Measurements from ENCODE around the gene WIPI1.
"Not testable (repeated sequence)": the region's sequence is repeated elsewhere in the genome, so short reads cannot be mapped to it uniquely, and the experiment has no call there.

WIPI1 gene

DNA sequence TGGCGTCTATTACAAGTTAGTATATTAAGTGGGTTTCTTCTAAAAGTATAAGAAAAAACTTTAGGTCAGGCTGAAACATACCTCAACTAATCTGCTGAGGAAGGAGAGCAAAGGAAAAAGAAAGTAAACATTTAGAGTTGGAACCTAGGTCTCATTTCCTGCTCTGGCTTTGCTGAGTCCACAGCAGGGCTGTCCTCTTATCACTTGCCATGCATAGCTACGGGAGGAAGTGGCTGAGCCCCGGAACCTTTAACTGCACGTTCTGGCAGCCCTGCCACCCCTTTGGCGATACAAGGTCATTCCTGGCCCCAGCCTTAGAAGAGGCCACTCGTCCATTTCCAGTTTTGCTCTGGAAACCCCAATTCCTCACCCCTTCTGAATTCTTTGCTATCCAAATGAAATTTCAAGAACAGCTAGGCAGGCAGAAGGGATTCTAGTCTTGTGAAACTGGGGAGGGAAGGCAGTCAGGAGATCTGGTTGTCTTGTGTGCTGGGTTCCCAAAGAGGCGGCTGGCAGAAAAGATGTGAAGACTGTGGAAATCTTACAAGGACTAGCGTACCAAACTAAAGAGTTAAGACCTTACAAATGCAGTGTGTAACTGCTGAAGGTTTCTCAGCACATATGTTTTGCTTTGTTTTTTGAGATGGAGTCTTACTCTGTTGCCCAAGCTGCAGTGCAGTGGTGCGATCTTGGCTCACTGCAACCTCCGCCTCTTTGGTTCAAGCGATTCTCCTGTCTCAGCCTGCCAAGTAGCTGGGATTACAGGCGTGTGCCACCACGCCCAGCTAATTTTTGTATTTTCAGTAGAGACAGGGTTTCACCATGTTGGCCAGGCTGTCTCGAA is 19.1 kb downstream of the WIPI1 start:
- no peak for DNase-seq

DNA sequence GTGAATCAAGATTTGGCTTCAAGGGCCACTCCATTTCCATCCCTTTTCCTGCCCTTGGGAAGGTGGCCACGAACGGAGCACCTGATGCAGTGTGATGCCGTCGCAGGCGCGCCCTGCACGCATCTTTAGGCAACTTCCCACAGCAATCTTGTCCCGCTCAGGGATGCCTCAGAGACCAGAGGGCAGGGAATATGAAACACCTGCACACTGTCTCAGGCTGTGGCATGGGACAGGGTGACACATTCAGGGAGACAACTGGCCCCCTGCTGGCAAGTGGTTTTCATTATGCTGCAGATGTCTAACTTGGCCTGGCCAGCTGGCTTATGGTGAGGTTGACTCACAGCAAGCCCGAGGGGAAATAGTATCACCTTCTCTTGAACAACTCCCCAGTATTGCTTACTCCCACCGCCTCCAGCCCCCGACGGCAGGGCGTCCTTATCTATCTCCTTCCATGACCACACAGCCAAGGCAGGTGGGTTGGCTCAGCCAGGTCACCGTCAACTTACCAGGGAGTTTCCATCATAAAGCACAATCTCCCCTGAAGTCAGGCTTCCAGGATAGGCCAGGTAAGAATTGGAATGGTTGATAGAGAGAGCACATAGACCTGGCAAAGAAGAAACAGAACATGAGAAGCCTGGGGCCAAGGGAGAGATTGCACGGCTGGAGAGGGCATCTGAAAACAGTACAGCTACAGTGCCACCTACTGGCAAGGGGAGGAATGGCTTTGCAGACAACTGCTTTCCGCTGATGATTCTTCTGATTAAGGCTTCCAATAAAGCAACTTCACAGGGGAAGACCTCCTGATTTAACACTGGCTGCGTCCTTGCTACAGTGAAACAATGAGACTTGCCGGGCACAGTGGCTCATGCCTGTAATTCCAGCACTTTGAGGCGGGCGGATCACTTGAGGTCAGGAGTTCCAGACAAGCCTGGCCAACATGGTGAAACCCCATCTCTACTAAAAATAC is 21.1 kb downstream of the WIPI1 start:
- DNase-seq, result peak; percentile 55 to 63

GRCh38 chr17:68435361-68435760 is 21.9 kb downstream of the WIPI1 start:
- DNase-seq, result no peak

DNA sequence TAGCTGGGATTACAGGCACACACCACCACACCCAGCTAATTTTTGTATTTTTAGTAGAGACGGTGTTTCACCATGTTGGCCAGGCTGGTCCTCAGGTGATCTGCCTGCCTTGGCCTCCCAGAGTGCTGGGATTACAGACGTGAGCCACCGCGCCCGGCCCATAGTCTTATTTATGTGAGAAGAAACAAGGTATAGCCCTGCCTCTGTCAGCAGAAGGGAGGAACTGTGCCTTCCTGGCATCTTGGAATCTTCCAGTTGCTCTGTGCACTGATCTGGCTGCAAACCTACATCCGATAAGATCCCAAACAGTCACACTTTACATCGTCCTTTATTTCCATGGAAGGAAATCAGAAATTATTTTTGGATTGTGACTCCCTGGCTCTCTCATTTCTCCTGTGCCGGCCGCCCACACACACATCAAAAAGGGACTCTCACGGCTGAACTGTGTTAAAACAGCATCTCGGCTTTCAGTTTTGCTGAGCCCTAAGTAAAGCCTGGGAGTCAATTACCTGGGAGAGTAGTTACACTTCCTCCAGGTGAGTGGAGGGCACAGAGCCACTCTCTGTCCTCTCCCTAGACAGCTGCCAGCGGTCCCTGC is 23.3 kb downstream of the WIPI1 start:
- DNase-seq, result no peak

DNA sequence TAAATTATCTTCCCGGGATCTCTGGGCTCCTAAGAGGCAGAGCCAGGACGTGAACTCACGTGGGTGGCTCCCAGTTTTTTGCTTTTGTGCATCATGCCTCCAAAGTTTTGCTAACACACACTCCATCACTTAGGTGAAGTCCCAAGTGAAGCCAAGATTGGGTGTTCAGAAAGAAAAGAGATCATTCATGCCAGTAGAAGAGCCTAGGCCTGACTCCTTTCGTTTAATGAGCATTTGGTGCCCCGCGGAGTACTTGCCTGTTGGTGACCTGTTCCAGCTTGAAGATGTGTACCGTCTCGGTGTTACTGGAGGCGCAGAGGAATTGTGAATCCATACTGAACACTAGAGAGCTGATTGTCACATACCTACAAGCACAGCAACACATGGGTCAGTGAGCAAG is 24.1 kb downstream of the WIPI1 start:
- DNase-seq, result no peak

DNA sequence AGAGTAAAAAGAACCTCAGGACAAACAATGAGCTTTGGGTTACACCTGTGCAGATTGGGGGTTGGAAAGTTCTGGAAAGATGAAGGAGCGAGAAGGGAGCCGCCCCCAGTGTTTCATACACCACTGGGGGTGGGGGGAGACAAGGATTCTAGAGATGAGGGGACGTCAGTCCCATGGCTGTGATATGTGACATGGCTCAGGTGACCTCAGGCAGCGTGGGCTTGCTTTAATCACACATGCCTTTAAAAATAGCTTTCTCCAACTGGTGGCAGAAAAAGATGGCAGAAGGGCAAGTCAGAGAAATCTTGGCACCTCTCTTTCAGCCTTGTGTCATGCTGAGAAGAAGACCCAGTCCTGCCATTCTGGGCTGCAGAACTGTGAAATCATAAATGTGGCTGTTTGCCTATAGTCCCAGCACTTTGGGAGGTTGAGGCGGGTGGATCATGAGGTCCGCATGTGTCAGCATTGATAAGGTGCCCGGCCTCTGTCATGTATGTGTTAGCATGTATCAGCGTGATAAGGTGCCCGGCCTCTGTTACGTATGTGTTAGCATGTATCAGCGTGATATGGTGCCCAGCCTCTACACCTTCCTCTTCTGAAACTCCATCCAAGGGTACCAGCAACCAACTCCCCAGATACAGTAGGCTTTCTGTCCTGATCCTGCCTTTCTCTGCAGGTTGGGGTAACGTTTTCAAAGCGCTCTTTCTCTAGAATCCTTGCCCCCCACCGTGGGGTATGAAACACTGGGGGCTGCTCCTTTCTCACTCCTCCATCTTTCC is 25.0 kb downstream of the WIPI1 start:
- no peak for DNase-seq

- DNase-seq, result no peak
Observed at GRCh38 chr17:68431661-68432071, 25.6 kb downstream of the WIPI1 start.

DNA sequence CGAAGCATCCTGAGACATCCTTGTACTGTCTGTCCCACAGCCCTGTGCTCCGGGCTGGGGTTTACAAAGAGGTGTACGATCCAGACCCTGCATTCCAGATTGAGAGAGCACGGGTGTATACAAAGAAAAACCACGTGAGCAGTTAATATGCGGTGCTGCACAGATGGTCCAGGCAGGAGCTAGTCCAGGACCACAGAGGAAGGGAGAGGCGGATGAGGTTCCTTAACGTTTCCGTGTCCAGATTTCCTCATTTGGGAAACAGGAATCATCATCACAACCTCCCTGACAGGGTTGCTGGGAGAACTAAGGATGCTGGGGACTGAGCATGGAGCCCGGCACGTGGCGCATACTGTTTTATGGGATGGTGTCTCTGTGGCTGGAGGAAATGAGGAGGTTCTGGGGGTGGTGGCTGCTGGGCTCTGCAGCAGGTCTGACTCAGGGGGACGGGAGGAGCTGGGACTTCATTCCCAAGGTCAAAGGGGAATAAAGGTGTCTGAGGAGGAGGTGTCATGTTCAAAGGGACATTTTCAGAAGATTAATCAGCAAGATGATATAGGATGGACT is 26.2 kb downstream of the WIPI1 start:
- no peak for DNase-seq

DNA sequence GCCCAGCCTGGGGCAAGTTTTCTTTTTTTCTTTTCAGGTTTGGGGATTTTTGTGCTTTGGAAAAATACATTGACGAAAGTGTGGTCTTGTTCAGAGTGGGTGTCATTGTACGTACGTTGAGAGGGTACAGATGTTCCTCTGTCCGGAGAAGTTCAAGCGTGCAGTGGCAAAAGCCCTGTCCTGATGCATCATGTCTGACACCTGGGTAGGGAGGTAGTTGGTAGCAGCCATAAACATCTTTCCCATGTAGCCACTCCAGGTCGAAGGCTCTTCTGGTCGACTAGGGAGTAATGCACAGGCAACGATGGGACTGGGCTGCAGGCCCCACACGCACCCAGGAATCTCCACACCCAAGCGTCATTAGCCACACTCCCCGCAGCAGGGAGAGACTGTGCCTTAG is 27.4 kb downstream of the WIPI1 start:
- no peak for DNase-seq

DNA sequence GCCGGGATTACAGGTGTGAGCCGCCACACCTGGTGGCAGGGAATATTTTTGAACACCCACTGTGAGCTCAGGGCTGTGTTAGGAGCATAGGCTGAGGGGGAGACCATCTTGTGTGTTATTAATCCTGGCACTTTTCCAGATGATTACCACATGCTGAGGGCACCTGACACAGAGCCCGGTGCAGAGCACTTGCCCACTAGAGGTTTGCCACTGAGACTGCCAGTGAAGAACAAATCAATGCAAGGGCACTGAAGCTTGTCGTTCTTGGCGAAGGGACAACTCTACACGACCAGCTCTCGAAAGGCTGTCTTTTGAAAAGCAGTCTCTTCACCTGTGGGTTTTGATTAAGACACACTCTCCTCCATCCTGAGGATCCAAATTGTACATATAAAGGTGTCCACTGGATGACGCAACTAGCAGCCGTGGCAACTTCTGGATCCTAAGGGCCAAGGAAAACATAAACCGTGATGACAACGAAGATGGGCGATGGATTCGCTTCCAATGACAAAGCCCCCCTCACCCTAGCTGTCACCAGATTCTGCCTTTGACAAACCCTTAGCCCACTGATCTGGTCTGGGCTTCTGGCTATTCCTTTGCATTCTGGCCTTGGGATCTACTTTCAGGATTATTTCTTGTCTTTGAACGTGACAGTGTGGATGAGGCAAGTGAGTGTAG is 28.7 kb downstream of the WIPI1 start:
- DNase-seq, result no peak

DNA sequence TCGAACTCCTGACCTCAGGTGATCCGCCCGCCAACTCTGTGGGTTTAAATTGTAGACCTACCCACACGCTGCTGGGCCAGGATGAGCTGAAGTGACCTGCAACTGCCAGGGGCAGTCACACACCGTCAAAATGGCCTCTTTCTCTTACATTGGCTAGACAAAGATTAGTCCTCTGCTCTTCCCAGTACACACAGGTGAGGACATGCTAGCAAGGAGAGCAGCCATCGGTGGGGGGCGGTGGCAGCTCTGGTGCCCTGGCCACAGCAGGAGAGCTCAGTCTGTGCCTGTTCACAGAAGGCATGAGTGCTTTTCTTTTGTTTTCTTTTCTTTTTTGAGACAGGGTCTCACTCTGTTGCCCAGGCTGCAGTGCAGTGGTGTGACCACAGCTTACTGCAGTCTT is 29.7 kb downstream of the WIPI1 start:
- DNase-seq, result no peak

DNA sequence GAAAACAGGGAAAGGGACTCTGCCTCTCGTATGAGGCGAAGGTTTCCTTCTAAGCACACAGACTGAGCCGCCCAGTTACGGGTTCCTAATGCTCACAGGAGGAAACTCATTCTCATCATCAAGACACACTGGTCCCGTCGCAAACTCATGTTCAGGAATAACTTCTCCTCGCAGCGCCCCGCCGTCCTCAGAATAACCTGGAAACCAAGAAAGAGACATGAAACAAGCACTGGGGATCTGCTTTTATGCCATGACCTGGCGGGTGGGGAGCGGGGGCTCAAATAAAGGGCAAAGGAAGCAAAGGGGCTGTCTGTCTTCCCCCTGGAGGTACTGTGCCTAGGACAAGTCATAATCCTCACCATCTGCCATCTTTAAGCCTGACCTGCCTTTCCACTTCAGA is 31.3 kb downstream of the WIPI1 start:
- DNase-seq, result no peak

DNA sequence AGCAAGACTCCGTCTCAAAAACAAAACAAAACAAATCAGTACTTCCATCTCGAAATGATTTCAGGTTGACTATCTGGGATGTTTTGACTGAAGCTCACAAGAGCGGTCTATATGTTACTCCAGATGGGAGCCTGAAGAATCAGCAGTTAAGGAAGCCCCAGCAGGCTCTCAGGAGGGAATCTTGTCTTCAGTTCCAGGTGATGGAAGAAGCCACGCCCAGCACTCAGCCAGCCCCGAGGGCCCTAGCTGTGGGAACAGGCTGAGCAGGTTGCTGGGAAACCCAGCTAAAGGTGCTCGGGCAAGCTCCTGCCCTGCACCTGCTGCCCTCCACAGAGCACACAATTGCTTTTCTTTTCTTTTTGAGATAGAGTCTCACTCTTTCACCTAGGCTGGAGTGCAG is 32.4 kb downstream of the WIPI1 start:
- DNase-seq, result no peak

DNA sequence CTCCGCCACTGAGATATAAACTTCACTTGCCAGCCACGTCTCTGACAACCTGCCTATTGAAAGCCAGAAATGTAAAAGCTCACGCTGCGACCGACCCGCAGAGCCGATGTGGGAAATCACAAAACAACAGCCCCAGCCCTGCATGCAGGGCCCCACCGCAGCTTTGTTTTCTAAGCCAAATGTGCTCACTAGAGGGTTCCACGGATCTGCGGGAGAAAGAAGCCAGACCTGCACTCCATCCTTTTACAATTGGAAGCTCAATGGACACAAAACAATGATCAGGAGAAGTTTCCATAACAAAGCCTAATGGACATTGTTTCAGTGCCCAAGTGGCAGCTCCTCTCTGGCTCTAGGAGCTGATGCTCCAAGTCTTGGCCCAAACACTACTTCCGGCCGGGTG is 33.1 kb downstream of the WIPI1 start:
- DNase-seq, result no peak

- DNase-seq, result no peak
Observed at GRCh38 chr17:68423251-68423650, 34.0 kb downstream of the WIPI1 start.

DNA sequence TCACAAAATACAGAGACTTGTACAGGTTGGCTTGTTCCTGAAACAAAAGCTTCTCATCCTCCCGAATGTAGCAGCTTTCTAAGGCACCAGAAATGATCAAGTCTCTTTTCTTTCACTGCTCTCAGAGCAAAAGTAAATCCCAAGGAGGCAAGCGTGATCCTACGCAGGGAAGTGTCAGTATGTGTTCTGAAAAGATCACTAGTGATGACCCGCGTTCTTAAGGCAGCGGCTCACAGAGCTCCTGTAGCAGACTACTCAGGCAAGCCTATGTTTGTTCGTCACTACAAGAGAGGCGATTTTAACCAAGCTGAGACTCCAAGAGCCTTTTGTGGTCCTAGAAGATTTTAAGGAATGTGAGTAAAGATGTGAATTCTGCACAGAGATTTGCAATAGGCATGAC is 34.5 kb downstream of the WIPI1 start:
- no peak for DNase-seq

GRCh38 chr17:68421486-68421885 is 35.8 kb downstream of the WIPI1 start:
- no peak for DNase-seq

DNA sequence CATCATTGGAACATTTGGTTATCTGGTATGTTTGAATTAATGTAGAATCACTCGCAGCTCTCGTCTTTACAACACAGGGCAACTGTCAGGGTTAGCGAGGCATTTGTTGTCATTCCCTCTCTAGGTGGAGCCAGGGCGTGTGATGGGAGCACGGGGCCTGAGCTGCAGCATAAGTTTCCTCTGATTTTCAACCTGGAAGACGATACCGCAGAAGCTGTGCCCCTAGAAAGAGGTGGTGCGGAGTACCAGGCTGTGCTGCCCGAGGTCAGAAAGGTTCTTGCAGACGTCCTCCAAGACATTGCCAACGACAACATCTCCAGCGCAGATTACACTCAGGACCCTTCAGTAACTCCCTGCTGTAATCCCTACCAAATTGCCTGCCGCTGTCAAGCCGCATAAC is 37.2 kb downstream of the WIPI1 start:
- no peak for DNase-seq

GRCh38 chr17:68418876-68419275 is 38.4 kb downstream of the WIPI1 start:
- no peak for DNase-seq

GRCh38 chr17:68417317-68417716 is 40.0 kb downstream of the WIPI1 start:
- DNase-seq, result no peak

- DNase-seq, result not testable (repeated sequence)
Observed at GRCh38 chr17:68414901-68415300, 42.4 kb downstream of the WIPI1 start.
